Germinal center (tissue), 1 donor: Measurements from ENCODE around the gene RBM4B.

Experiments used
- DNase-seq: peaks from one replicate; pipeline ENCODE4 v3.0.0; 2012; ENCODE audit warnings: mixed read lengths, low spot score

Gene RBM4B

DNA sequence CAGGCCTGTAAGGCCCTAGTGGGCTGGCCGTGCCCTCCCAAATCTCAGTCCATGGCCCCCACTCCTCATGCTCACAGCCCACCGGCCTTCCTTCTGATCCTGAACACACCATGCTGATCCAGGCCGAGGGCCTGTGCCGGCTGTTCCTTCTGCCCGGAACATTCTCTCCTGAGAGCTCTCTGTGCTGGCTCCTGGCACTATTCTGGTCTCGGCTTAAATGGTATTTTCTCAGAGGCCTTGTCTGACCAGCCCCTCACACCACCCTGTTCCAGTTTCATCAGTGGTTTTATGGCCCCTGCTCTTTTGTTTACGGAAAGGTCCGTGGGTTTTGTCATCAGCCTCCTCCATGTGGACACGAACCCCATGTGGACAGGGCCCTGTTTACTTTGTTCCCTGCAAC is 29.3 kb upstream of the RBM4B start:
- DNase-seq: no peak

DNA sequence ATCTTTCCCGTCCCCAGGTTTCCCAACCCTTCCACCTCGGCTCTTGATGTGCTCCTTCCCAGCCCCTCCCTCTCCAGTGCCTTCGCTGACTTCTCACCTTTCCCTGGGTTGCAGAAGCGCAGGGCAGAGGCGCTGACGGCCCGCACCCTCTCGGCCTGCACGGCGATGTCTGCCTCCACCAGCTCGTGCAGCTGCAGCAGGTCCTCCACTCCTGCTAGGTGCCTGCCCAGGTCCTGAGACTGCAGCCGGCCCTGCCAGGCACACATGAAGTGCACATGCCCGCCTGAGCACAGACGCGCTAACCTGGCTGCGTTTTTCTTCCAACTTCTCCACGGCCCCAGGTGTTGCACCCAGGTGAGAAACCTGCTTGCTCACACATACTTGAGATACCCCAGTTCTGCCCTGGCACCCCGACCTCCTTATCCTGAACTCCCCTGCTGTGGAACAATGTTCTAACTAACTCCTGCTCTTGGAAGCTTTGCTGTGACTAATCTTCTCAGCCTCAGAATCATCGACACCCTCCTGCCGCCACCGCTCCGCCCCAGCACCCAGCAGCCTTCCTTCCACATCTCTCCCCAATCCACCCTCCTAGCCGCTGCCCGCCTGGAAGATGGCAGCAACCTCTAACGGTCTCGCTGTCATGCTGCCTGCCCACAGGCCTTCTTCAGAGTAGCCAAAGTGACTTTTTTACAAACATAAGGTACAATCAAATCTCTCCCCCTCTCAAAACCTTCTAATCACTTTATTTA is 28.1 kb upstream of the RBM4B start:
- DNase-seq: no peak

DNA sequence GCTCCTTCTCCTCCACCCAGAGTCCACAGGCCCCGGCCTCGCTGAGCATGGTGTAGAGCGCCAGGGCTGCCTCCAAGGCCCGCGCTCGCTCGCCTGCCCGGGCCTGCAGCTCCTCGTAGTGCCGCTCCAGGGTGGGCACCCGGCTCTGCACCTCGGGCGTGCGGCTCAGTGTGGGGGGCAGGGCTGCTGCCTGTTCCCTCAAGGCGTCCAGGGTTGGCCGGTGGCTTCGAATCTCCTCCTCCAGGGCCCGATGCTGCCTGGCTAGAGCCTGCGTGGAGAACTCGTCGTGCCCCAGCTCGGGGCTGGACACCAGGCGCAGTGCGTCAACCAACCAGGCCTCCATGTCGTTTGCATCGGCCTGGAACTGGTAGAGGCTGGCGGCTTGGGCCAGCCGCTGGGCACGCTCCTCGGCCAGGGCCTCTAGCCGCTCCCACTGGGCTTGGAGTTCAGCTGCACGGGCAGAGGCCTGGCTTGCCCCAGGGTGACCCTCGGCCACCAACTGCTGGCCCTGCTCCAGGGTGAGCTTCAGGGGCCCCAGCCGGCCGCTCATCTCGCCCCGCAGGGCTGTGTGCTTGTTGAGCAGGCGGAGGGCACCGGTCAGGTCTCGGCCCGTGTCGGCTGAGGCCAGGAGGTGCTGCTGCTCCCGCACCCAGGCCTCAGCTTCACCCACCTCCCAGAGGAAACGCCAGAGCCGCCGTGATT is 27.1 kb upstream of the RBM4B start:
- DNase-seq: no peak

DNA sequence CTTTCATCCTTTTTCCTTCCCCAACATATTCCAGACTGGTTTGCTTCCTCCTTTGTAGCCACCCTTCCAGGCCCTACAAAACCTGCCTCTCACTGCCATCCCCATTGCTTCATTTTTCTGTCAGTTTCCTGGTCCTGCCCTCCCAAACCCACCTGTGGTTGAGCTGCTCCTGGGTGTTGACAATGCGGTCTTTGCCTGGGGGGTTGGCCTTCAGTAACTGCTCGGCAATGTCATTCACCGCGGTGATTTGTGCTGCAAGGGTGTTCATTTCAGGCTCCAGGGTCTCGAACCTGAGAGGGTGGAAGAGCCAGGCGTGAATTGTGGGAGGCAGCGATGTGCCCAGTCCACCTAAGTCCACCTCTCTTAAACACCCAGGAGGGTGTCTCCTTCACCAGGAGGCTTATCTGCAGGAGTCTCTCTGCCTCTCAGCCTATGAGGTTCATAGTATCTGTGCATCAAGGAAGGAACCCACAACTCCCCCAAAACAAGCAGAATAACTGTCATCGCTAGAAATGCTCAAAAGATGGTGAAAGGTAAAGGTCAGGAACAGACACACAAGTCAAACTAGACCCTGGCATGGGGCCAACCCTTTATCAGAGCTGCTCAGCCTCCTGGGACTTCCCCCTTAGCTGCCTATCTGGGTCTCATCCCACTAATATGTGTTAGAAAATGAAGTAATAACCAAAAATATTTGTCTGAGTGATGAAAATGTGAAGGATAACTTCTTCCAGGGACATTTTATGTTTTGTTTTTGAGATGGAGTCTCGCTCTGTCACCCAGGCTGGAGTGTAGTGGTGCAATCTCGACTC is 23.9 kb upstream of the RBM4B start:
- DNase-seq: no peak

DNA sequence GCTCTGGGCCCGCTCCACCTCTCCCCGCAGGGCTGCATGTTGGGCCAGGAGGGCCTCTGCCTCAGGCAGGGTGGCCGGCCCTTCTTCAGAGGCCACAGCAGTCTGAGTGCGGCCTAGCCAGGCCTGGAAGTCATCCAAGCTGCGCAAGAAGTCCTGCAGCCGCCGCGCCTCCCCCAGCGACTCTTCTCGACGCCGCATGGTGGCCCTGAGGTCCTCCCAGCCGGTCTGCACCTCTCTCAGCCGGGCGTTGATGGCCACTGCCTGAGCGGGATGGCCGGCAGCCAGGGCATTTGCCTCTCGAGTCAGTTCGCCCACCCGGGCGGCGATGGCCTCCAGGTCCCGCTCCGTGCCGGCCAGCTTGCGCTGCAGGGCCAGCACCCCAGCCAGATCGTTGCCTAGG is 23.1 kb upstream of the RBM4B start:
- DNase-seq: no peak

DNA sequence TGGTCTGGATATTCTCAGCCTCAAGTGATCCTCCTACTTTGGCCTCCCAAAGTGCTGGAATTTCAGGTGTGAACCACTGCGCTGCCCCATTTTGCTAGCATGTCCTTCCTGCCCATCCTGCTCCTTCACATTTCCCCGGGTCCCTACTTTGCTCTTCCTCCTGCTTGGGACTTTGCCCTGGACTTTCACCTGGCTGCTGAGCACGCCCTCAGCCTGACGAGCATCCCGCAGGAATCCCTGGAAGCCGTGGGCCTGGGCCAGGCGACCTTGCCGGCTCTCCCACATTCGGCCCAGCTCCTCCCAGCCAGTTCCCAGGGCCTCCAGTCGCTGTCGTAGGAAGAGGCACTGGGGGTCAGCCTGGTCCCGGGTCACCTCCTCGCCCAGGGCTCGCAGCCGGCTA is 22.6 kb upstream of the RBM4B start:
- DNase-seq: no peak

DNA sequence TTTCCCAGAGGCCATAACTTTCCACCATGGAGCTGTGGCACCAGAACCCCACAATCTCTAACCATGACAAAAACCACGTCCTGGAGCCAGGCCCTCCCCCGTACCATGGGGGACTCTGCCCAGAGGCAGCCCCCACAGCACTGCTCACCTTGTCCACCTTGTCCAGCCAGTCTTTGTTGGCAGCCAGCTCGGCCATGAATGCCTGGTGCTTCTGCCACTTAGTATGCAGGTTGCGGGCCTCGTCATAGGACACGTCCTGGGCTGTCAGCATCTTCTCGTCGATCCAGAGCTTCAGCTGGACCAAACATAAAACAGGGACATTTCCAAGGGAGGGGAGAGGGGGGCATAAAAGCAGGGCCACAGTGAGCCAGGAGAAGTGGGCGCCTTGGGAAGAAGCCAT is 20.8 kb upstream of the RBM4B start:
- no peak for DNase-seq

DNA sequence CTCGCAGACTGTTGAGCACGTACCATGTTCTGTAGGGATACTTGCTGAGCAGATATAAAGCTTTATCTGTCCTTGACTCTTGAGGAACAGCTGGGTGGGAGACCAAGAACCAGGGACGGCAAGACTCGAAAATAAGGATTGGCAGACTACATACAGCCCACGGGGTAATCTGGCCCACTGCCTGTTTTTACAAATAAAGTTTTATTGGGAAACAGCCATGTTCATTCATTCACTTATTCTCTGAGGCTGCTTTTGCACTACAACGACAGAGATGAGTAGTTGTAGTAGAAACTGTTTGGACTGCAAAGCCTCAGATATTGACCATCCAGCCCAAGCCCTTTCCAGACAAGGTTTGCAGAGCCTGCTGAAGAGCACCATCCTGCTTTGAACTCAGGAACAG is 20.3 kb upstream of the RBM4B start:
- DNase-seq: no peak

DNA sequence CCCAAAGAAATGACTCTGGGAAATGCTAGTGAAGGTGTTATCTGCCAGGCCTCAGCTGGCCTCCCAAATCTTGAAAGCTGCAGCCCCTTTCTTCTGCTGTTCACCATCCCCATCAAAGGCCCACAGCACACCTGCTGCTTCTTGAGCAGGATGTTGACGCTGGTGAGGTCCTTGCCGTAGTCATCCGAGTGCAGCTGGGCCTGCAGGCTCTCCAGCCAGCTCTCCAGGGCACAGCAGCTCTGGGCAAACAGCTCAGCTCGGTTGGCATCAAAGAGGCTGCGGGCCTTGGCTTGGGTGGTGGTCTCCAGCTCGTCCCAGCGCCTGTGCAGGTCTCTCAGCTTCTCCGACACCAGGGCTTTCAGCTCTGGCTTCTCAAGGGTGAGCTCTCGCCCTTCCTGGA is 18.5 kb upstream of the RBM4B start:
- no peak for DNase-seq

DNA sequence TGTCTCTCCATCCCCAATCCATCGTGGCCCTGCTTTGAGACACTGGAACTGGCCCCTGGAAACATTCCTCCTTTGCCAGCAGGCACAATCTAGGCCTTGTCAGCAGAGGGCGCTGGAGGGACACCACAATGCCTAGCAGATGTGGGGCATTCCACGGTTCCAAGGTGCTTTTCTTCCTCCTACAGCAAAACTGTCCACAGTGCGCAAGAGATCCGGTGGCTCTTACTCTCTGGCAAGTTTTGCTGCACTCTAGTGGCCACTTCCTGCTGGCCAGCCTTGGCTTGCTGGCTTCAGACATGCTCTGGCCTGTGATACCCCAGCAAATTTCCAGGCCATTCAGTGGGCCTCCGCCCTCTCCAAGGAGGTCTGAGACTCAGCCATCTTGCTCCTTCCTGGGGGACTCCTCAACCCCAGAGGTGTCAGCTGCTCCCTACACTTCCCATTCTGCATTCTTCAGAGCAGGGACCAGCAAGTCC is 17.1 kb upstream of the RBM4B start:
- peak; percentile 78 for DNase-seq

DNA sequence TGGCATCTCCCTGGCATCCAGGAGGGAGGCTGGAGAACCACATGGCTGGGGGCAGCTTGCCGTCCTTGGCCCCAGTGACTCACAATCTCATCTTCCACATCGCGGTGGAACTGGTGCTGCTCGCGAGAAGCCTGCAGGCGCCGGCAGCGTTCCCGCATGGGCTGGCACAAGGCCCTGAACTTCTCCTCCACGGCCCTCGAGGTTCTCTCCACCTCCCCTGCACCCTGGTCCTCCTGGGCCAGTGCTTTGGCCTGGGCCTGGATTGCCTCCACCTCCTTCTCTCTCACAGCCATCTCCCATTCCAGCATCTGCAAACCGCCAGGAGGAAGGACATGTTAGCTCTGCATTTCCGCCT is 16.3 kb upstream of the RBM4B start:
- no peak for DNase-seq

DNA sequence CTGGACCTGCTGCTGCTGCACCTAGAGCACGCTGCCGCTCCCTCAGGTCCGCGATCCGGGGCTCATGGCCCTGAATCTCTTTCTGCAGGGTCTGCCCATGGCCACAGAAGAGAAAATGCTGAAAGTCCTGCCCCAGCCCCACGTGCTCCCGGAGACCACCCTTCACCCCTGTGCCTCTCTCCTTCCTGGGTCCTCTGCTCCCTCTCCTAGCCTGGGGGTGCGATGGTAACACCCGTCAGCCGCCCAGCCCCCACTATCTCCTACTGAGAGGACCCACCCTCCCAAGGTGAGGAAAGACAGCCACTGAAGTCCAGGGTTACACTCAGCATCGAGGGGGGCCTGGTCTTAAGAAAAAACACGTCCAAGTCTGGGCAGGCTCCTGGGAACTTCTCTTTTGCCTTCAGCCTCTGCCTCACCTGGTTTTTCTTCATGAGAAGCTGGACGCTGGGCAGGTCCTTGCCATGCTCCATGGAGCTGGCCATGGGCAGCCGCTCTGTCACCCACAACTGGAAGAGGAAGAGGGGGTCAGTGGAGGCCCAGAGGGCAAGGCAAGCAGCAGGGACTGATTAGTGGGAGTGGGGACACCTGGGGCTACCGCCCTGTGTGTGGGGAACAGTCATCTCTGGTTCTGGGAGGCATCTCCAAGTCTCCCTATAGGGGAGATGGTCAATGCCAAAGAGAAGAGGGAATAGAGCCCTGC is 15.8 kb upstream of the RBM4B start:
- DNase-seq: no peak

DNA sequence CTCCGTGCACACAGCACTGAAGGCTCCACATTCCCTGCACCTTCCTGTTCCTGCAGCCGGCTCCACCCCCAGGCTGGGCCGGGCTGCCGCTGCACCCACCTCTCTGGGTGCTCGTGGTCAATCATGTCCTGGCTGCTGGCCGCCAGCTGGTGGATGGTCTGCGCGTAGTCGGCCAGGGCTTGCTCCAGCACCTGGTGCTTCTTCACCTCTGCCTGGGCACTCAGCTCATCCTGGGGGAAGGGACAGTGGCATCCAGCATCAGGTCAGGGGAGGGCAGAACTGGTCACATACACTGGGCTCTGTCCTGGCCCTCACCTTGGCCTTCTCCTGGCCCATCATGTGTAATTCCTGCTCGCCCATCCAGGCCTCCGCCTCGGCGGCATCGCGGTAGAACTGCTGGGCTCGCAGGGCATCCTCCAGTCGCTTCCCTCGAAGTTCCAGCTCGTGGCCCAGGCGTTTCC is 15.2 kb upstream of the RBM4B start:
- no peak for DNase-seq

DNA sequence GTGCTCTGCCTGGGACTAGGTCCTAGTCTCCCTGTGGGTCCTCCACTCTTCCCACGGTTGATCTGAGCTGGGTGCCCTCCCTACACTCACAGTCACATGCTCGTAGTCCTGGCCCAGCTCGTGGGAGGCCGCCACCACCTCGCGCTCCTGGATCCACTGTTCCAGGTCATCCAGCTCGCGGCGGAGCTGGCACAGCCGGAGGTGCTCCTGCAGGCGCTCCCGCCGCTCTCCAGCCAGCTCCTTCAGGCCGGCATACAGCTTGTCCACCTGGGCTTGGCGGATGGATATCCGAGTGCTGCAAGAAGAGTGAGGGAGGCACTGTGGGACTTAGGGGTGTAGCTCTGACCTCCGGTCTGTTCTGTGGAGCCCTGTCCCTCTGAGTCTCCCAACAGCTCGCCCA is 14.8 kb upstream of the RBM4B start:
- DNase-seq: no peak

DNA sequence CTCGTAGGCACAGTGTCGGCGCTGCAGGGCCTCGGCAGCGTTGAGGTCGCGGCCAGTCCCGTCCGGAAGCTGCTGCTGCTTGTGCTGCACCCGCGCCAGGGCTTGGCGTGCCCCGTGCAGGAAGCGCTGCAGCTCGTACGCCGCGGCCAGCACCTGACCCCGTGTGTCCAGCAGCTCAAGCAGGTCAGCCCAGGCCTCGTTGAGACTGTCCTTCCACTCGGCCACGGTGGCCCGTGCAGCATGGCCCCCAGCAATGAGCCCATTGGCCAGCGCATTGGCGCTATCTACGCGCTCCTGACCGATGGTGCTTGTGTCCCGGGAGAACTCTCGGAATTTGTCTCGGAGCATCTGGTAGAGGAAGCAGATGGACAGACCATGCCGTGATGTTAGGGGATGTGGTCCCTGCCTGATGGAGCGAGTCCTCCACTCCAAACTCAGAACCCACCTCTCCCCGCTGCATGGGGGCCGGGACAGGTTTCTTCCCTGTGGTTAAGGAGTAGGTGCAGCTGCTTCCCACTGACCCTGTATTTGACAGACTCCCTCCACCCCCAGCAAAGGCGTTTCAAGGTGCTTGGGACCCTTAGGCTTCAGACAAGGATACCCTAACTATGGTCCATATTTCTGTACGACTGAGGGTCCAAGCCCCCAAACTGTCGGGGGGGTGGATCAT is 13.8 kb upstream of the RBM4B start:
- no peak for DNase-seq

DNA sequence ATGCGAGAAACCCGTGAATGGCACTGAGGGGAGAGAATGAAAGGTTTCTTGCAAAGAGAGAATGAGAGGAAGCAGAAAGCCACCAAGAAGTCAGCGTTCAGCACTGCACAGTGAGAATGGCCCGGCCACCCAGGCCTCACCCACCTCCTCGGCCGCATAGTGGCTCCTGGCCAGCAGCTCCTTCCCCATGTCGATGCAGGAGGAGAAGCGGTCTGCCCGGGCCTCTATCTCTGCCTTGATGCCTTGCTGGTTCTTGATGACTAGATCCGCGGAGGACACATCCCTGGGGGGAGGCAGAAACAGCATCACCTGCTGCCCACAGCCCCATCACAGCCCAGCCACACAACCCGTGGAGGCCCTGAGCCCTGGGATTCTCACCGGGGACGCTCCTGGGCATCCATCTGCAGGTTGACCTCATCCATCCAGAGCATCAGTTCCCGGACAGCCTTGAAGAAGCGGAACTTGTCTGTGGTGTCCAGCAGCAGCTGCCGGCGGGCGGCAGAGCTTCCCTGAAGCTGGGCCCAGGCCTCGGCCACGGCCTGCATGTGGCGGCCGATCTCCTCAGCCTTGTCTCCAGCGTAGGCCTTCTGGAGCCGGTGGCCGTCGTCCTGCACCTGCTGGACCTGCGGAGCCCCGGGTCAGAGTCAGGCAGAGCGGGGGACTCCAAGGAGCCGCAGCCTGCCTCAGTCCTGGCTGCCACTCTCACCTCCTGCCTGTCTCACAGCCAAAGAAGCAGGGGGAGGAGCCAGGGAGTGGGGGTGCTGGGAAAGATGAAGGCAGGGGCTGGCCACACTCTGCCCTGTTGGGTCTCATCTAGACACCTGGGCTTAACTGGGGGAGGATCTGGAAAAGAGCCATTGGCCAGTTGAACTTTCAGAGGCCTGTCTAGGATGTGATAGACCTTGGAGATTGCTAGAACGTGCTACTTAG is 12.2 kb upstream of the RBM4B start:
- DNase-seq: no peak

DNA sequence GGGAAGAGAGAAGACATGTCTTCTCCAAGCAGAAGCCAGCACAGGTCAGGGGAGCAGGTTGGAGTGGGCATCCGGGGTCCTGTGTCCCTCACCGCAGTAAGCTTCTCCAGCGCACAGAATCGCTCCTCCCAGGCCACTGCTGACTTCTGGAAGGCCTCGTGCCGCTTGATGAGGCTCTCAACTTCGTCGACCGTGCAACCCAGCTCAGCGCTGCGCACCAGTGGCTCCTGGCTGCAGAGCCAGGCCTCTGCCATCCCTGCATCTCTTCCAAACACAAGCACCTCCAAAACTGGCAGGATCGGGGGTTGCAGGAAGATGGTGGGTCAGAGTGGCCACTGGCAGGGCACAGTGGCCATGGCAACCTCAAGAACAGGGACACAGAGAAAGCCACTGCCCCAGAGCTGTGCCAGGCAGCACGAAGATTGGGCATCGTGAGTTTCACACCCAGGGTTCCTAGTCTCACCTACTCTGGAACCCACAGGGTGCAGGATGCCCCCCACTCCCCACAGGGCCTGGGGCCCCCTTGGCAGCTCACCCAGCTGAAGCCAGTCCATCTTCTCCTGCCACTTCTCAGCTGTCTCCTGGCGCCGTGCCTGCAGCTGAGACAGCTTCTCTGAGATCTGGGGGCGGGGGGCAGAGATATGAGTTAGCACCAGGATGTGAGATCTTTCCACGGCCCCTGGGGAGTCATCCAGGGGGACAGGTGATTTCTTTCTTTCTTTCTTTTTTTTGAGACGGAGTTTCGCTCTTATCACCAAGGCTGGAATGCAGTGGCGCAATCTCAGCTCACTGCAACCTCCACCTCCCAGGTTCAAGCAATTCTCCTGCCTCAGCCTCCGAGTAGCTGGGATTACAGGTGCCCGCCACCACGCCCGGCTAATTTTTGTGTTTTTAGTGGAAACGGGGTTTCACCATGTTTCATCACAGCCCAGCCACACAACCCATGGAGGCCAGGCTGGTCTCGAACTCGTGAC is 11.2 kb upstream of the RBM4B start:
- DNase-seq: no peak

DNA sequence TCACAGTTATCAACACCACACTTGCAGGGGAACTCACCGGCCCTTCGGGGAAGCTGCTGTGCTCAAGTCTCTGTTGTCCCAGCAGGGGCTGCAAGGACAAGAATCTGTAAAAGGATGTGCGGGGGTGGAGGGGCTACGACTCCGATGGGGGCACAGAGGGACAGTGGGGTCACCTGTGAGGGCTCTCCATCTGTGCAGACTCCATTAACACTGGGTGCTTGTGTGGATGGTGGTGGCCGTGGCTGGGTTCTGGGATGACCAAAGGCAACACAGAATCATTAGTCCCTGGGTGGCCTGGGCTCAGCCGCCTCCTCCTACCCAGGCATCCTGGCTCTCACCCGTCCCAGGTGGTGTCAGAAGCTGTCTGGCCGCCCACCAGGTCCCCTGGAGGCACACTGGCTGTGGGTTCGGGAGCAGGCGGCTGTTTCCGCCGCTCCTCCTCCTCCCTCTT is 10.2 kb upstream of the RBM4B start:
- DNase-seq: no peak
